DMS153 treated with DMSO at 0.1 percent for 48 hours (cell line): ENCODE data around the gene UHRF1.

Experiments
- DNase-seq: peaks from one replicate; lab custom pipeline; 2025; ENCODE audit not compliant: unreplicated experiment; lab: John Stamatoyannopoulos, UW

The UHRF1 gene

GRCh38 chr19:4987256-4987655 is 78.0 kb downstream of the UHRF1 start:
- DNase-seq: no peak

DNA sequence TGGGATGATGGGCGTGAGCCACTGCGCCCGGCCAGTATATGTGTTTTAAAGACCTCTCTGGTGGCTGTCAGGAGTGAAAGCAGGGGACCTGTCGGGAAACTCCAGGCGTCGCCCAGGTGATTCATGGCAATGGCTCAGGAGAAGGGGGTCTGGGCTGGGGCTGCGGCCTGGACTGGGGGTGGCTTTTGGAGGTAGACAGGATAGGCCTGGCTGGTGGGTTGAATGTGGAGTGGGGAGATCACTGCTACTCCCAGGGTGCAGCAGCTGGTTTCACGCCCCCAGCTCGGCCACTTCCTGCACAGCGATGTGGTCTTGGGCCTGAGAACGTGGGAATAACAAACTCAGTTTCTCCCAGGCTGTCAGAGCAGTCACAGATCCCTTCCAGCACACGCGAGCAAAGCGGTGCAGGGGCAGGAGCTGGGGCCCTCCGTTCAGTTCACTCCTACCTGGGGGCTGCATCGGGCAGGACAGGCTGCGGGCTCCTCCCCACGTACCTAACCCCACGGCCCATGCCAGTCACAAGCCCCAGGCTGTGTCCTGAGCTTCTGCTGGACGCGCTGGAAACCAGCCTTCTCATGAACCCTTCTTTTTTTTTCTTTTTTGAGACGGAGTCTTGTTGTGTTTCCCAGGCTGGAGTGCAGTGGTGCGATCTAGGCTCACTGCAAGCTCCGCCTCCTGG is 78.5 kb downstream of the UHRF1 start:
- DNase-seq: no peak

- DNase-seq: no peak
These were observed 79.5 kb downstream of the UHRF1 start for GRCh38 chr19:4988770-4989251.

DNA sequence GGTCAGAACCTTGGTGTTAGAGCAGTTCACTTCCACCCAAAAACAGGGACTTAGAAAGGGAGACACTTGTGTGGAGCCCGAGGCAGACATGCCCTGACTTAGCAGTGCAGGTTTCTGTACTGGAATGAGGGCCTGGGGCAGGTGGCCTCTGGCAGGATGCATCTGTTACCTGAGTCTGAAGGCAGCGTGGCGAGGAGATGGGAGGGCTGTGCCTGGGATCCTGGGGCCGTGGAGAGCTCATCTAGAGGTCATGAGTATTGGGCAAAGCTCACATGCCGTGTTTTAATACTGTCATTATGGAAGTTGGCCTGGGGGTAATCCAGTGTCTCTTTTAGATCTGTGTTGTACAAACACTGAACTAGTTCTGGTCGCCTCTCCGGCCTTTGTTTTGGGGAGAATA is 81.0 kb downstream of the UHRF1 start:
- DNase-seq: no peak

DNA sequence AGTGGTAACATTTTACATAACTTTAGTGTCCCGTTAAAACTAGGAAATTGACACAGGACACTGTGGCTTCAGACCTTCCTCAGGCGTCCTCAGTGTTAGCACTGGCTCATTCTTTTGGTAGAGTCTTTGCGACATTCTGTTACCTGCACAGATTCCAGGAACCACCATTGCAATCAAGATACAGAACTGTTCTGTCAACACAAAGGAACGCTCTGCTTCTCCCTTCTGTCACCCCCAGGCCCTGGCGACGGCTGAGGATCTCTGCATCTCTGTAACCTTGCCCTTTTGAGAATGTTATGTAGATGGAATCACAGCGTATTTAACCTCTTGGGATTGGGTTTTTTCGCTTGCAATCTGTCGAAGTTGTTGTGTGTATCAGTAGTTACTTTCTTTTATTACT is 82.2 kb downstream of the UHRF1 start:
- no peak for DNase-seq

DNA sequence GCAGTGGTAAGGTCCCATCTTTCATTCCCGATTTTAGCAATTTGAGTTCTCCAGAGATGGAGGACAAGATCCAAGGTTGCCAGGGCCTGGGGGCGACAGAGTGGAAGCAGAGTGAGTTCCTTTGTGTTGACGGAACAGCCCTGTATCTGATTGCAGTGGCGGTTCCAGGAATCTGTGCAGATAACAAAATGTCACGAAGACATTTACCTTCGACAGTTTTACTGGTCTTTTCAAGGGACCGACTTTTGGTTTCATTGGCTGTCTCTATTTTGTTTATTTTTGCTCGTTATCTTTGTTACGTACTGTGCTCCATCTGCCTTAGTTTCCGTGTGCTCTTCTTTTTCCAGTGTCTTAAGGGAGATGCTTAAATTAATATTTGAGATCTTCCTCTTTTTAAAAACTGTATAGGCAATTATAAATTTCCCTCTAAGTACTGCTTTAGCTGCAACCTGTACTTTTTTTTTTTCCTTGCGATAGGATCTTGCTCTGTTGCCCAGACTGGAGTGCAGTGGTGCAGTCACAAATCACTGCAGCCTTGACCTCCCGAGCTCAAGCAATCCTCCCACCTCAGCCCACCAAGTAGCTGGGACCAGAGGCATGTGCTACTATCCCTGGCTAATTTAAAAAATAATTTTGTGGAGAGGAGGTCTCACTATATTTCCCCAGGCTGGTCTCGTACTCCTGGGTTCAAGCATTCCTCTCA is 82.8 kb downstream of the UHRF1 start:
- DNase-seq: no peak

DNA sequence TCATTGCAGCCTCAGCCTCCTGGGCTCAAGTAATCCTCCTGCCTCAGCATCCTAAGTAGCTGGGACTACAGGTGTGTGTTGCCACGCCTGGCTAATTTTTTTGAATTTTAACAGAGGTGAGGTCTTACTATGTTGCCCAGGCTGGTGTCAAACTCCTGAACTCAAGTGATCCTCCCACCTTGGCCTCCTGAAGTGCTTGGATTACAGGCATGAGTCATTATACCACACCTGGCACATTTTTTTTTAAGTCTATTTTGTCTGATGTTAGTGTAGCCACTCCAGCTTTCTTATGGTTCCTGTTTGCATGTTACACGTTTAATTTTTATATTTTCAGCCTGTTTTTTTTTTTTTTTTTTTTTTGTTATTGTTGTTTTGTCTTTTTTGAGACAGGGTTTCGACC is 84.4 kb downstream of the UHRF1 start:
- DNase-seq: no peak

DNA sequence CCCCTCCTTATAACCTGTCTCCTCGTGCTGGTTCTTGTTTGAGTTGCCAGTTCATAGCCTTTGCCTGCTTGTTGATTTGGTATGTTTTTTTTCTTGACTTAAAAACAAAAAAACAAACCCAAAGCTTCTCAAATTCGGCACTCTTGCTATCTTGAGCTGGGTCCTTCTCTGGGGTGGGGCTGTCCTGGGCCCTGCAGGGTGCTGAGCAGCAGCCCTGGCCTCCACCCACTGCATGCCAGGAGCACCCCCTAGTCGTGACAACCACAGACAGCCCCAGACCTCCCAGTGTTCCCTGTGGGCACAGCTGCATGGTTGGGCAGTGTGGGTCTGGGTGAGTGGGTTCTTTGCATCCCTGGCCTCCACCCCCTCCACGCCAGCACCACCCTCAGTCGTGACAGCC is 87.4 kb downstream of the UHRF1 start:
- no peak for DNase-seq

DNA sequence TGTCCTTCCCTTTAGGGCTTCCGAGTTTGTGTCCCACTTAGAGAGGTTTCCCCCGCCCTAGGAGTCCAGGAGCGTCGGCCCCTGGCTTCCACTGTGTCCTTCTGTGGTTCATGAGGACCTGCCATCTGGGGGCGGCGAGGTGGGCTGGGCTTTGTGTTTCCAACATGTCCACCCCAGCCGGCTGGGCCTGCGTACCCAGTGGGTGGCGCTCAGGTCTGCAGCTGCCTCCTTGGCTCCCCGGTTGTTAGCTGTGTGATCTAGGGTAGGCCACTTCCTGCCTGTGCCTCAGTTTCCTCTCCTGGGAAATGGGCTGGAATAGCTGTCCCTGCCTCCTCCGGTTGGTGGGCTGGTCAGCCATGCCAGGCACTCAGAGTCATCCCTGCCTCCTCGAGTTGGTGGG is 88.0 kb downstream of the UHRF1 start:
- no peak for DNase-seq

- DNase-seq: no peak
These were observed 90.9 kb downstream of the UHRF1 start for GRCh38 chr19:5000120-5000611.

DNA sequence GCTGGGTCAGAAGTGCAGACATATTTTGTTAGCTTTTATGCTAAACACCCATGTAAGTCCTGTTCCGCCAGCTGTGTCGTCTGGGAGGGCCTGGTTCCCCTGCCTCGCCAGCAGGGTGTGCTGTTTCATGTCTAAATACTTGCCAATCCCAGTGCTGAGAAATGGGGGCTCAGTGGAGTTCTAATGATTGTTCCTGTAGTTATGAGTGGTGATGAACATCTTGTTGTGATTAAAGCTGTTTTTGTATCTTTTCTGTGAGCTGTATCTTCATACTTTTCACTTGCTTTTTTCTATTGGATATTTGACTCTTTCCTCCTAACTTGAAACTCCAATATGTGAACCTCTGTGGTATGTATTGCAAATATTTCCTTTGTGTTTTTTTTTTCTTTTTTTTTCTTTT is 92.3 kb downstream of the UHRF1 start:
- DNase-seq: no peak

- DNase-seq: no peak
These were observed 92.8 kb downstream of the UHRF1 start for GRCh38 chr19:5002143-5002542.

DNA sequence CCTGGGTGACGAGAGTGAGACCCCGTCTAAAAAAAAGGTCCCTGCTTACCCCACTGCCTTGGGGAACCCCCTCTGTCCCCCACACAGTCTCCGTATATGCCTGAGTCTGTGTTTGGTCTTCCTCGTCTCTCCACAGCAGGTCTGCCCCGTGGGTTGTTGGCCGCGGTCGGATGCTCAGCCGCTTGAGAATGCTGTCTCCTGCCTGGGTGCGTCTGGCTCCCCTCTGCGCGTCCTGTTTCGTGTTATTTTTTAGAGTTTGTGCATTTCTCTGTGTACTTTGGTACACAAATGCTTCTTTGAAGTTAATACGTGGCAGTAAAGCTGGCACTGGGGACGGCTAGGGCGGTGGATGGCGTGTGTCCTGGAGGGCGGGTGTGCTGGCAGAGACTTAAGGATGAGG is 94.5 kb downstream of the UHRF1 start:
- no peak for DNase-seq

GRCh38 chr19:5005096-5005495 is 95.8 kb downstream of the UHRF1 start:
- no peak for DNase-seq

GRCh38 chr19:5006201-5006600 is 96.9 kb downstream of the UHRF1 start:
- DNase-seq: no peak

- no peak for DNase-seq
These were observed 97.5 kb downstream of the UHRF1 start for GRCh38 chr19:5006821-5007220.
